ENCODE data around the gene CCDC112. TPM values are rescaled to one million over a fixed set of nuclear protein-coding genes. Genes with fewer than 3 reads are reported as not detected.

The CCDC112 gene, protein sequence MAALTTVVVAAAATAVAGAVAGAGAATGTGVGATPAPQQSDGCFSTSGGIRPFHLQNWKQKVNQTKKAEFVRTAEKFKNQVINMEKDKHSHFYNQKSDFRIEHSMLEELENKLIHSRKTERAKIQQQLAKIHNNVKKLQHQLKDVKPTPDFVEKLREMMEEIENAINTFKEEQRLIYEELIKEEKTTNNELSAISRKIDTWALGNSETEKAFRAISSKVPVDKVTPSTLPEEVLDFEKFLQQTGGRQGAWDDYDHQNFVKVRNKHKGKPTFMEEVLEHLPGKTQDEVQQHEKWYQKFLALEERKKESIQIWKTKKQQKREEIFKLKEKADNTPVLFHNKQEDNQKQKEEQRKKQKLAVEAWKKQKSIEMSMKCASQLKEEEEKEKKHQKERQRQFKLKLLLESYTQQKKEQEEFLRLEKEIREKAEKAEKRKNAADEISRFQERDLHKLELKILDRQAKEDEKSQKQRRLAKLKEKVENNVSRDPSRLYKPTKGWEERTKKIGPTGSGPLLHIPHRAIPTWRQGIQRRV
- 1 to 10 TPM; 2.2 to 2.4 TPM for total RNA-seq

DNA sequence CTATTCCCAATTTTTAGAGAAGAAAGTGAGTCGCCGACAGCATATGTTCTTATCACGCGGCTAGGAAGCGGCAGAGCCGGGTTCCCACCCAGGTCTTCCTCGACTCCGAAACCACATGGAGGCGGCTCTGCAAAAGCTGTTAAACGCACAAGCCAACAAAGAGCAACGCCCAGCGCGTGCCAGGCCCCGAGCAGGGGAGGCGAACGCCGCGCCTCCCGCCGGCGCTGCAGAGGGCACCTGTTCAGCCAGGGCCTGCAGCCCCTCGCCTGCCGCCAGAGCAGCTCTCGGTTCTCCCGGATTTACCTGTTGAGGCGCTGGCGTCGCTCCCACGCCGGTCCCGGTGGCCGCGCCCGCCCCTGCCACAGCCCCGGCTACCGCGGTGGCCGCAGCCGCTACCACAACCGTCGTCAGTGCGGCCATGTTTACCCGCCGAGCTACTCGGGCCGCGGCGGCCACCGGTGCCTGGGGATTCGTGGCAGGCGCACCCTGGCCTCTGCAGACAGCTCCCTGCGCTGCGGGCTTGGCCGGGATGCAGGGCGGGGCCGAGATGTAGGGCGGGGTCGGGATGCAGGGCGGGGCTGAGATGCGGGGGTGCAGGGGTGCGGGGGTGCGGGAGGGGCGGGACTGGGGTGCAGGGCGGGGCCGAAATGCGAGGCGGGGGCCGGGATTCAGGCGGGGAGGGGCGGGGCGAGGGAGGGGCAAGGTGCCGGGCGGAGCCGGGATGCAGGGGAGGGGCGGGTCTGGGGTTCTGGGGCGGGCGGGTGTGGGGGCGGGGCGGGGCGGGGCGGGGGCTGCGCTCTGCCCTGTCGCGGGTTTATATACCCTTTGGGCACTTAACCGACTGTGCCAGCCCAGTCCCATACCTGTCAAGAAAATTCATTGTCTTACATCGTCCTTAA lies at the start of gene CCDC112:
Gene CCDC112, minus strand, starts transcription at position 531 of the 899 bp plus-strand sequence. Its CDS starts 111 bp downstream, at position 420.
- DNase-seq: peak; percentile 74
- Mint-ChIP-seq H3K9me3 (peaks cover 3% of the 10 kb centered on the region), H3K4me3 (peak within 1 kb of the TSS; percentile 84), H3K27me3 (peaks cover 38% of the 10 kb centered on the region), H3K36me3 (peaks cover 4% of the 10 kb centered on the region), H3K27ac (no peak within 1 kb of the TSS), H3K4me1 (peaks cover 4% of the 10 kb centered on the region)
- ATAC-seq (ENCODE audit: low read depth): peak; percentile 85
- POLR2A ChIA-PET: interaction anchor here (0.7 to 1.1 kb wide), 2 partner anchors 35 to 229 kb away, joined by 3 to 4 read pairs; no protein-coding TSS in a partner anchor

DNA sequence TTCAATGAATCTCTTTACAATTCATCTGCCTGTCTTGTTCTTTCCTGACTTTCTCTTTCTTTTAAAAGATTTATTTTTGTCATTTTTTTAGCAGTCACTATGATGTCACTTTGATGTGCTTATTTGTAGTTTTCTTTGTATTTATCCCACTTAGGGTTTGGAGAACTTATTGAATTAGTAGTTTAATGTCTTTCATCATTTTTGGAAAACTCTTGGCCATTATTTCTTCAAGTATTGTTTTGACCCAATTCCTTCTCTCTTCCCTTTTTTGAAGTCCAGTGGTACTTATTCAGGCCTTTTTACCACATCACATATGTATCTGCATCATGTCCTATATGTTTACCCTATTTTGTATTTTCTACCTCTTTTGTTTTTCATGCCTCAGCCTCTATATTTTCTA lies 48.9 kb upstream of the CCDC112 start:
- no peak for DNase-seq
- H3K27me3 Mint-ChIP-seq: peaks cover 18% of the 10 kb centered on the region
- no peak for ATAC-seq (ENCODE audit: low read depth)
- no peaks in the 10 kb centered on the region for H3K9me3 Mint-ChIP-seq
- POLR2A ChIA-PET: no interaction called here
- H3K27ac Mint-ChIP-seq: no peak overlapping the region
- H3K4me1 Mint-ChIP-seq: no peaks in the 10 kb centered on the region
- no peaks in the 10 kb centered on the region for H3K36me3 Mint-ChIP-seq
- no peak overlapping the region for H3K4me3 Mint-ChIP-seq

DNA sequence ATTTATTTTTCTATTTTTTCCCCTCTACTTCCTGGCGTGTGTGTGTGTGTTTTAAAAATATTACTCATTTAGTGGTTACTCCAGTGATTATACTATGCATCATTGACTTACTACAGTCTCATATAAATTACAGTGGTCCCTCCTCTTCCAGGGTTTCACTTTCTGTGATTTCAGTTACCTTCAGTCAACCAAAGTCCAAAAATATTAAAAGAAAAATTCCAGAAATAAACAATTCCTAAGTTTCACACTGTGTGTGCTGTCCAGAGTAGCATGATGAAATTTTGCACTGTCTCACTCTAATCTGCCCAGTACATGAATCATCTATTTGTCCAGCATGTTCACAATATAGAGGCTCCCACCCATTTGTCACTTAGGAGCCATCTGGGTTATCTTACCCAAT lies 47.4 kb upstream of the CCDC112 start:
- no peaks in the 10 kb centered on the region for H3K4me1 Mint-ChIP-seq
- no peaks in the 10 kb centered on the region for H3K36me3 Mint-ChIP-seq
- no peak overlapping the region for H3K4me3 Mint-ChIP-seq
- no peaks in the 10 kb centered on the region for H3K9me3 Mint-ChIP-seq
- POLR2A ChIA-PET: no interaction called here
- H3K27ac Mint-ChIP-seq: no peak overlapping the region
- DNase-seq: no peak
- peaks cover 15% of the 10 kb centered on the region for H3K27me3 Mint-ChIP-seq
- ATAC-seq (ENCODE audit: low read depth): no peak

DNA sequence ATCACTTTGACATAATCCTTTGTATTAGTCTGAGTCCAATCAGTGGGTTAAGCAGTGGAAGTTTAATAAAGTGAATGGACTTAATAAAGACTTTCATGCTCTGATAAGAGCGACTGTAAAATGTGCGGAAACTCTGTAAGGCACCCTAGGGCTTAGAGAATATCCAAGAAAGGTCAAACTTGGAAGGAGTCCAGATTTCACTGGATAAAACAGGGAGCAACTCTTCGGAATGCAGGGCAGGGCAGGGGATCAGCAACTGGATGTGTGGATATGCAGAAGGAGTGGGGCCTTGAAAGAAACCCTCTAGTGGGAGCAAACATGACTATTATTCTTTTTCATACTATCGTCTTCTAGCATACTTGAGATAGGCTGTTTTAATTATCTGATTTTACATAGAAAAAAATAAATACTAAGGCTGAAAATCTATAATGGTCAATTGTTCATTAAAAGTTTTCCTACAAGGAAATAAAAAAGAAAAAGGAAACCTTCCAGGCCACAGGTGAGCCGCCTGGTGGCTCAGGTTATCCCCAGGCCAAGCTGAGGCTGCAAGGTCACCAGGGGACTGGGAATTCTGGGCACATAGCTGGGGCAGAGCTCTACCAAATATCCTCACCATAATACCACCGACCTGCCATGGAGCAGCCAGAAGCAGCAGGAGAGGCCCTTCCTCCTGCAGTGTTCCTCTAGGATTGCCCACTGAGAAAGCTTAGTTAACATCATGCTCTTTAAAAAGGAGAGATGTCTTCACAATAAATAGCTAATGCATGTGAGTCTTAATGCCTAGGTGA lies 46.3 kb upstream of the CCDC112 start:
- no peak for ATAC-seq (ENCODE audit: low read depth)
- DNase-seq: no peak
- no peaks in the 10 kb centered on the region for H3K4me1 Mint-ChIP-seq
- H3K27me3 Mint-ChIP-seq: peaks cover 22% of the 10 kb centered on the region
- no peaks in the 10 kb centered on the region for H3K9me3 Mint-ChIP-seq
- no peak overlapping the region for H3K27ac Mint-ChIP-seq
- POLR2A ChIA-PET: no interaction called here
- H3K4me3 Mint-ChIP-seq: no peak overlapping the region
- no peaks in the 10 kb centered on the region for H3K36me3 Mint-ChIP-seq

DNA sequence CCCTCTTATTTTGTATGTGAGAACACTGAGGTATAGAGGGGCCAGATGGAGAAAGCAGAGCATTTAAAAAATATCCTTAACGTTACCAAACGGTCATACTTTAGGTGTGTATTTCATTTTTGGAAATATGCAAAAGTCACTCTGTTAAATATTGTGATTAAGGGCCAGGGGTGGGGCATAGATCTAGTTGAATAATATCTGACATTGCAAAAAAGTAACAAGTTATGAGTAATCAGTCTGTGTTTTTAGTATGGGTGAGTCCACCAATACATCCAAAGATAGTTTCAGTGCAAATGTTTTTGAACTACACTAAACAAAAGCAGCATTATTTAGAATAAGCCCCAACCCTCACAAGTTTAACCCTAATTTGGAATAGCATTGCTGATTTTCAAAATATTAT lies 45.3 kb upstream of the CCDC112 start:
- POLR2A ChIA-PET: no interaction called here
- Mint-ChIP-seq H3K27ac (no peak overlapping the region), H3K4me1 (no peaks in the 10 kb centered on the region), H3K36me3 (no peaks in the 10 kb centered on the region), H3K4me3 (no peak overlapping the region), H3K9me3 (no peaks in the 10 kb centered on the region), H3K27me3 (peaks cover 24% of the 10 kb centered on the region)
- no peak for ATAC-seq (ENCODE audit: low read depth)
- no peak for DNase-seq

DNA sequence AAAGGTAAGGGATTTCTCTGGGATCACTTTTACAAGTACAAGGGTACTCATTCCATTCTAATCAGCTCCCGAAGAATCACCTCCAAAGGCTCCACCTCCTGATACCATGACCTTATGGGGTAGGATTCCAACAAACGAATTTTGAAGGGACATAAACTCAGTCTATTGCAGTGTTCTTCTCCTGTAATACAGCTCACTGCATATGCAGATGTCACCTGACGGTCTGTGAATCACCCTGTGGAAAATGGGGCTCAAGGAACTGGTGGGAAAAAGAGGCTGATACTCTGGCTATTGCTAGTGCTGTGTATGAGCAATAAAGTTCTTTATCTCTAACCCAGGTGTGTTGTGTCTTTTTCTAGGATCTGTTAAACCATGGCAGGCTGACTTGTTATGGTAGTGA lies 42.4 kb upstream of the CCDC112 start:
- Mint-ChIP-seq H3K27ac (no peak overlapping the region), H3K4me3 (no peak overlapping the region), H3K4me1 (no peaks in the 10 kb centered on the region), H3K36me3 (no peaks in the 10 kb centered on the region), H3K27me3 (peaks cover 16% of the 10 kb centered on the region), H3K9me3 (no peaks in the 10 kb centered on the region)
- POLR2A ChIA-PET: no interaction called here
- no peak for ATAC-seq (ENCODE audit: low read depth)
- no peak for DNase-seq

DNA sequence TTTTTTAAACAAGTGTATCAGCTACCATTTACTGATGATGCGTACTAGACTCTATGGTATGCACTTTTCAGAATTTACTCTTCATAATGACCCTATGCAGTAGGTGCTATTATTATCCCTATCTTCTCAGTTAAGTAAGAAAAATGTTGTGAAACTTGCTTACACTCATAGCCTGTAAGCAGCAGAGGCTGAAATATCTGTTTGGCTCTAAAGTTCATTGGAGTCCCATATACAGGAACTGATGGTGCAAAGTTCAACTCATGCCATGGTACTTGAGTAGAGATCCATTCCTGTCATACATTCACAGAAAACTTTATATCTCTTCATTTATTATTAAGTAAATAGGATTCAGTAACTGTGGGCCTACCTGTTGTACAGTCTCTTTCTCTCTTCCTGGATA lies 41.4 kb upstream of the CCDC112 start:
- H3K9me3 Mint-ChIP-seq: no peaks in the 10 kb centered on the region

DNA sequence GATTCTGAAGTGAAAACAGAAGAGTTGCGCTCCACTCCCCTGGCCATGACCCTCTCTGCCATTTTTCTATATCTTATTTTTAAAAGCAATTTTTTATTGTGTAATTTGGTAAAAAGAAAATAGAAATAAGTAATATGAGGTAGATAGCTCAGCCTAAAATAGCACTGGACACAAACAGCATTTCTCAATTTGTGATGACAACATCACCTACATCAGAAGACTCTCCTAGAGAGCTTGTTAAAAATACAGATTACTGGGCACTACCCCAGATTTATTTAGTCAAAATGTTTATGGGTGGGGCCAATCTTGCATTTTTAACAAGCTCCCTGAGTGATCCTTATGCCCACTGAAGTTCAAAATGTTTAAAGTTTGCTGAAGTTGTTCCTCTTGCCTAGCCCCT lies 40.5 kb upstream of the CCDC112 start:
- H3K27ac Mint-ChIP-seq: no peak overlapping the region
- no peak for ATAC-seq (ENCODE audit: low read depth)
- DNase-seq: no peak
- no peak overlapping the region for H3K4me3 Mint-ChIP-seq
- H3K27me3 Mint-ChIP-seq: peaks cover 8% of the 10 kb centered on the region
- peaks cover 7% of the 10 kb centered on the region for H3K4me1 Mint-ChIP-seq
- POLR2A ChIA-PET: no interaction called here
- H3K9me3 Mint-ChIP-seq: no peaks in the 10 kb centered on the region
- no peaks in the 10 kb centered on the region for H3K36me3 Mint-ChIP-seq

More for the DNA sequence above, 41.4 kb upstream of the CCDC112 start:
- DNase-seq: no peak
- Mint-ChIP-seq H3K4me3 (no peak overlapping the region), H3K4me1 (peaks cover 7% of the 10 kb centered on the region), H3K27ac (no peak overlapping the region), H3K27me3 (peaks cover 13% of the 10 kb centered on the region), H3K36me3 (no peaks in the 10 kb centered on the region)
- POLR2A ChIA-PET: no interaction called here
- ATAC-seq (ENCODE audit: low read depth): no peak

DNA sequence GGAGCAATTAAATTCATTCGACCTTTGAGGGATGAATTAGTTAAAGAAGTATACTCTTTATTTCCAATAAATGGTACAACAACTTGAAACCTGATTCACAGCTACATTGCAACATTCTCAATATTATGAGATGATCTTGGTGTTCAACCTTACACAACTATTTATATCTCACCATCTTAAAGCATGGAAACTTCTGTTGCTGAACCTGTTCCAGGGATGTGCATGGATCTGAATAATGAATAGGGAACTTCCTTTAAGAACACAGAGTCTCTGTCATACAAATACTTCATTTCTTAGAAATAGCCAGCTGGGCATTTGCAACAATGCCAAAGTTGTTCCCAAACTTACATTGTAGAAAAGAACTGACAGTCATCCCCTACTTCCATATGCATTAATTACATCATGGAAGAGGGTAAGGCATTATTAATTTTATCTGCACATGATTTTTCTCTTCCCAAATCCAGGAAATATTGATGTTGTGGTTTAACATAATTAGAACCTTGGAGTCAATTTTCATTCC lies 39.8 kb upstream of the CCDC112 start:
- Mint-ChIP-seq H3K27me3 (peaks cover 8% of the 10 kb centered on the region), H3K9me3 (no peaks in the 10 kb centered on the region), H3K4me1 (peaks cover 7% of the 10 kb centered on the region), H3K36me3 (no peaks in the 10 kb centered on the region), H3K27ac (no peak overlapping the region), H3K4me3 (no peak overlapping the region)
- ATAC-seq (ENCODE audit: low read depth) (no peak), DNase-seq (no peak)
- POLR2A ChIA-PET: no interaction called here

DNA sequence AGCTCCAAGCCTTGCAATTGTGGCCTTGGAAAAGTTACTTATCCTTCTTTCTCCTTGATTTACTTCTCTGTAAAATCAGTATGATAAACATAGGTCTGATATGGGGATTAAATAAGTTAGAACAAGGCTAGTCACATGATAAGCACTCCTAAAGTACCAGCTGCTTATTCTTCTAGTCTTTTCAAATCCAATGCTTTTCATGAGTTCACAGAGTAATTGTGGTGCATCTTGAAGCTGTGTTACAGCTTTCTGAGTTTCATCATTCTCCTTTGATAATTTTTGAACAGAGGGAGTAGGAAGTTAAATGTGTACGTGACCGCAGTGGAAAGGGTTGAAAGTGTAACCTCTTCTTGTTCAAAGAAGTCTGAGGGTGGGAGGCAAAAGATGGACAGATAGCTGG lies 38.8 kb upstream of the CCDC112 start:
- H3K4me3 Mint-ChIP-seq: no peak overlapping the region
- POLR2A ChIA-PET: no interaction called here
- no peak for ATAC-seq (ENCODE audit: low read depth)

DNA sequence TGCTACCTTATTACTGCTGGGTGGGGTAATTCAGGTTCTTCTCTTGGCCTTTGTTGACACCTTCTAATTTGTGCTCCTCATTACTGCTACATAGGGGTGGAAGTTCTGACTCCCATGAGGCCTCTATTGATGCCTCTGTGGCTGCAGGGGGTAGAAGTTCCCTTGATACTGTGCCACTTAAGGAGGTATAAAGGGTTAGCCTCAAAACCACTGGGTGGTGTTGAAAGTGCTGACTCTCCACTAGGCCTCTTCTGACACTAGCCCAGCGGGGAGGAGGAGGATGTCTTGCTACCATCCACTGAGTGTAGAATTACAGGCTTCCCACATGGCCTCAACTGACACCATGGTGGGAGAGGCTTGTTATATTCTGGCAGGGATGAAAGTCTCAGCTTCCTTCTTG lies 36.7 kb upstream of the CCDC112 start:
- H3K27ac Mint-ChIP-seq: no peak overlapping the region
- ATAC-seq (ENCODE audit: low read depth): no peak
- POLR2A ChIA-PET: no interaction called here
- no peaks in the 10 kb centered on the region for H3K36me3 Mint-ChIP-seq
- H3K4me3 Mint-ChIP-seq: no peak overlapping the region
- no peaks in the 10 kb centered on the region for H3K9me3 Mint-ChIP-seq
- H3K27me3 Mint-ChIP-seq: peaks cover 19% of the 10 kb centered on the region
- DNase-seq: no peak
- peaks cover 7% of the 10 kb centered on the region for H3K4me1 Mint-ChIP-seq

More for the DNA sequence above, 38.8 kb upstream of the CCDC112 start:
- Mint-ChIP-seq H3K4me1 (peaks cover 7% of the 10 kb centered on the region), H3K27ac (no peak overlapping the region), H3K27me3 (peaks cover 13% of the 10 kb centered on the region), H3K9me3 (no peaks in the 10 kb centered on the region), H3K36me3 (no peaks in the 10 kb centered on the region)
- DNase-seq: no peak

DNA sequence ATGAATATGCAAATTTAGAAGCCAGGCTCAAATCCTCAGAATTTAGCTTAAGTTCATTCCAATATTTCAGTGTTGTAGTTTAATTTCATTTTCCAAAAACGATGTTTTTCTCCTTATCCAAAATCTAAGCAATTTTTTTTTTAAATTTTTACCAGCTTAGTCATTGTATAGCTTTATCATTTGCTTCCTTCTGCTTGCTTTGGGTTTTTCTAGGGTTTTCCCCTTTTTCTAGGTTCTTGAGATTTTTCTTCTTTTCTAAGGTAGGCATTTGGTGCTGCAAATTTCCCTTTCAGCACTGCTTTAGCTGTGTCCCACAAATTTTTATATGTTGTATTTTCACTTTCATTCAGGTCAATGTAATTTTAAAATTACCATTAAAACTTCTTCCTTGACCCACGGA lies 34.4 kb upstream of the CCDC112 start:
- Mint-ChIP-seq H3K36me3 (no peaks in the 10 kb centered on the region), H3K27me3 (peaks cover 25% of the 10 kb centered on the region), H3K4me1 (peaks cover 7% of the 10 kb centered on the region), H3K27ac (no peak overlapping the region), H3K9me3 (no peaks in the 10 kb centered on the region), H3K4me3 (no peak overlapping the region)
- DNase-seq (no peak), ATAC-seq (ENCODE audit: low read depth) (no peak)
- POLR2A ChIA-PET: no interaction called here

DNA sequence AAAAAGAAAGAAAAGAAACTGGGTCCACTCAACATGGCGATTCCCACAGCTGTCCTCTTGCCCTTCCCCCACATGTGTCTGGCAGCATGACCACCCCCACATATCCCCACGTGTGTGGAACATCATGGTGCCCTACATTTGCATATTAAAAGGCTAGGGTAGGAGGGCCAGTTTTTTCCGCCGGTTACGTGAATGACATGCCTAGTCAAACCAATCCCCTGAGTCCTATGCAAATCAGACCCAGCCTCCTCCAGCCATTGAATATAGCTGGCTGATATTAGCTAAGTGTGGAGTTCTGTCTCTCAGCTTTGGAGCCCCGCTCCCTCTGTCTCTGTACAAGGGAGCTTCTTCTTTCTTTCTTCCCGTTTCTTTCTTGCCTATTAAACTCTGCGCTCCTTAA lies 33.0 kb upstream of the CCDC112 start:
- Mint-ChIP-seq H3K4me3 (no peak overlapping the region), H3K36me3 (no peaks in the 10 kb centered on the region), H3K27ac (no peak overlapping the region), H3K4me1 (peaks cover 7% of the 10 kb centered on the region), H3K27me3 (peaks cover 28% of the 10 kb centered on the region), H3K9me3 (no peaks in the 10 kb centered on the region)
- no peak for DNase-seq
- POLR2A ChIA-PET: no interaction called here
- ATAC-seq (ENCODE audit: low read depth): no peak
